ENCODE results near the gene ATP6V0E1.

The ATP6V0E1 gene

DNA sequence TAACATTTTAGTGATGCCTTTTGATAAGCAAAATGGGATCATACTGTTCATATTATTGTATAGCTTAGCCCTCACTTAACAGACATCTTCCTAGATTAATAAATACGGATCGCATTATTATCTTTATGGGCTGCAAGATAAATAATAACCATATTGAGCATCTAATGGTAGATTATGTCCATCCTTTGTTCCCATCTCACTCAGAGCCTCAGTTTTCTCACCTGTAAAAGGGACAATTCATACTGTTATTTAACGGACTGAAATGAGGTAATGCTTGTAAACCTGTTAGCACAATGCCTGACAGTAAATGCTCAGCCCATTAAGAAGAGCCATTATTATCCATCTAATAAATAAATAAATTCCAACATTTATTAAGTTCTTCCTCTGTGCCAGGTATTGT lies 27.3 kb upstream of the ATP6V0E1 start:
- no peak for DNase-seq (ENCODE audit: extremely low read depth in 1 of 2, low read depth in 1 of 2)

DNA sequence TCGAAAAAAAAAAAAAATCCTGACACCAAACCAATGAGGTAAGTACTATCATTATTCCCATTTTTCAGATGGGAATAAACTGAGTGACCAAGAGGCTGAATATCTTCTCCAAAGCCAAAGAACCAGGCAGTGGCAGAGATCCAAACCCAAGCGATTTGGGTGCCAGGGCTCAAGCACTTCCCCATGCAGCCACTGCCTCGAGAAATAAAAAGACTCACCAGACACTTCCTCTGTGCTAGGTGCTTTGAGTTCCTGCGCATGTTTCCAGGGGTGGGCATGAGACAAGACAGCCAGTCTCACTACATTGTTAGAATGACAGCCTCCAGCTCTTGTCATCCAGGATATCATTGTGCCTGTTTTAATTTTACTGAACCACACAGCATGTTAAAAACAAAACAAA lies 26.6 kb upstream of the ATP6V0E1 start:
- DNase-seq (ENCODE audit: extremely low read depth in 1 of 2, low read depth in 1 of 2): no peak

DNA sequence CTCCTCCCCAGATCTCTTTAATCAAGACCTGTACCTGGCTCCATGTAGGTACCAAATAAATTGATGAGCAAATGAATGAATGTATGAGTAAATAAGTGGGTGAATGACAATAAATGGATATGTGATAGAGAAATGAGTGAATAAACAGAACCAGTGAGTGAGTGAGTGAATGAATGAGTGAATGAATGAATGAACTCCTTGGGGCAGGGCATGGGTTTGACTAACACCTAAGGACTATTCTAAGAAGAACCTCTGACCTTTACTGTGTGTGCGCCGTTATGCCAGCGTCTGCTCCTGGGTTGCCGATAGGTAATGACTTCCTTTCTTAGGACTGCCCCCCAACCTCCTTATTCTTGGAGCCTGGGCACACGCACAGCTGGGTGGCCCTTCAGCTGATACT lies 26.1 kb upstream of the ATP6V0E1 start:
- no peak for DNase-seq (ENCODE audit: extremely low read depth in 1 of 2, low read depth in 1 of 2)

DNA sequence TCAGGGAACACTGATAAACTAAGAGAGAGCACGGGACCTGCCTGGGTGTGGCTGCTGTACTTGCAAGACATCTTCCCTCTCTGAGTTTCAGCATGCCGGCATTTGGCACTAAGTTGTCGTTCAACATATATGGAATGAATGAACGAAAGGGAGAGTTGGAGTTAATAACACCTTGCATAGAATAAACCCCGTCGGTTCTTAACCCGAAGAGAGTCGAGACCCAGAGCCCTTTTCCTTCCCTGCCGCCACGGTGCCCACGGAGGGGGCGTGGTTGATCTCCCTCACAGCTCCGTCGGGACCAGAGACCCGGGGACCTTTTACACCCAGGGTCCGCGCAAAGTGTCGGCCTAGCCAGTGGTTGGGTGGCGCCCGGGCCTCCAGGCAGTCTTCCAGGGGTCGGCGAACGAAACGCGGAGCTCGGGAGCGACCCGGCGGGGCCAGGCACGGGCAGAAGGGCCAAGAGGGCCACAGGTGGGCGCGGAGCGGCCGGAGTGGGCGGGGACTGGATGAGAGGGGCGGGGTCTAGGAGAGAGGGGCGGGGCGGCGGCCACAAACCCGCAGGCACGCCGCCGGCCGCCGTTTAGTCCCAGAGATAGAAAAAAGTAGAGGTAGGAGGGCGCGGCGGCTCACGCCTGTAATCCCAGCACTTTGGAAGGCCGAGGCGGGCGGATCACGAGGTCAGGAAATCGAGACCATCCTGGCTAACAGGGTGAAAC lies 25.1 kb upstream of the ATP6V0E1 start:
- DNase-seq (ENCODE audit: extremely low read depth in 1 of 2, low read depth in 1 of 2): peak; percentile 39 to 40

DNA sequence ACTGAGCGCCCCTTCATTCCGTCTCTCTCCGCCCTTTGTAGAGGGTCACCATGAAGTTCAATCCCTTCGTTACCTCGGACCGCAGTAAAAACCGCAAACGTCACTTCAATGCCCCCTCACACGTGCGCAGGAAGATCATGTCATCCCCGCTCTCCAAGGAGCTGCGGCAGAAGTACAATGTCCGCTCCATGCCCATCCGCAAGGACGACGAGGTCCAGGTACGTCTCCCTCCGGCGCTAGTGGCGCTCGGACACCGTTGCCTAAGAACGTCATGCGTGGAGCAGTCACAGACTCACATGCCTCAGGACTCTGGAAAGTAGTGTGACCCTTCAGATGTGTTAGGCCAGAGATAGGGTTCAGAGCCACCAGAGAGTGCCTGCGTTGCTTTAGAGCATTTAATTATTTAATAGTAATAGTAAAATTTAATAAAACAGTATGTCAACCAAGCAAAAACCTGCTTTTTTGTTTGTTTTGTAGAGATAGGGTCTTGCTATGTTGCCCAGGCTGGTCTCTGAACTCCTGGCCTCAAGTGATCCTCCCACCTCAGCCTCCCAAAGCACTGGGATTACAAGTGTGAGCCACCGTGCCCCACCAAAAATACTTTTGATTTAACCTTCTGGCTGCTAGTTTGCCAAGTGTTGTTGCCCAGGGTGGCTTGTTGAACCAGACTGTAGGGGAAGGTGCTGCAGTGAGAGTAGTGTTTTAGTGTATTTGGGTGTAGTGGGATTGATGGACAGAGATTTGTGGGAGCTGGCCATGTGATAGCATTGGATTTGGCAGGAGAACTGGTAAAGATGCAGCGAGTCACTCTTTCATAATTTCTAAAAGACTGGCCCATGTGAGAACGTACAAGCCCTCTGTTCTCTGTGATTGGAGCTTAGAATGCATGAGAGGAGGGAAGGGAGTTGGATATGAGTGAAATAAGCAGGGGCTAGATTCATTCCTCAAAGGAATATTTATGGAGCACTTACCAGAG lies 23.5 kb upstream of the ATP6V0E1 start:
- DNase-seq (ENCODE audit: extremely low read depth in 1 of 2, low read depth in 1 of 2): no peak

DNA sequence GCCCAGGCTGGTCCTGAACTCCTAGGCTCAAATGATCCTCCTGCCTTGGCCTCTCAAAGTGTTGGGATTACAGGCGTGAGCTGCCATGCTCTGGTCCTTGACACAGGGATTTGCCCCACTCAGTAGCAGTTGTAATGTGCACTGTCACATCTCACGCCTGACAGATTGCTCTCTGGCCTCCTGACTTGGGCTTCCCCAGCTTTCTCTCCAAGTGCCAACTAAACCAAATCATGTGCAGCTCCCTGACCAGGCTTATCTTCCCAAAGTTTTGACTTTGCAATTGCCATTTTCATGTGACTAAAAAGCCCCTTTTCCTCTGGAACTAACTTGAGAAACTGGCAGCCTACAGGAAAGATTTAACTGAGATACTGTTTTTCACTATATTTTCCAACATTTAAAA lies 13.7 kb upstream of the ATP6V0E1 start:
- no peak for DNase-seq (ENCODE audit: extremely low read depth in 1 of 2, low read depth in 1 of 2)

DNA sequence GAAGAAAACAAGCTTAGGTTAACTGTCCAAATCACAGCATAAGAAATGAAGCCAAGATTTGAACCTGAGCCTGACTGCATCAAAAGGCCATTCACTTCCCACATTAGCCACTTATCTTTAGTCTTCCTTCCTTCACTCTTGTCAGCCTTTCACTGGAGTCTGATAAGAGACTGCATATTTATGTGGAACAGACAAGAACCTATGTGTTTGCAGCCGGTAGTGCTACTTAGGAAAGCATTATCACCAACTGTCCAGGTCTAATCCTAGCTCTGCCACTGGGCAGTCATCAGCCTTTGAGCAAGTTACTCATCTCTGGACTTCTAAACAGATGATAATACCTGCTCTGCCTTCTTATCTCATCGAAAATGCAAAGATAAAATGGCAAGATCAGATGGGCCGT lies 12.1 kb upstream of the ATP6V0E1 start:
- DNase-seq (ENCODE audit: extremely low read depth in 1 of 2, low read depth in 1 of 2): no peak

DNA sequence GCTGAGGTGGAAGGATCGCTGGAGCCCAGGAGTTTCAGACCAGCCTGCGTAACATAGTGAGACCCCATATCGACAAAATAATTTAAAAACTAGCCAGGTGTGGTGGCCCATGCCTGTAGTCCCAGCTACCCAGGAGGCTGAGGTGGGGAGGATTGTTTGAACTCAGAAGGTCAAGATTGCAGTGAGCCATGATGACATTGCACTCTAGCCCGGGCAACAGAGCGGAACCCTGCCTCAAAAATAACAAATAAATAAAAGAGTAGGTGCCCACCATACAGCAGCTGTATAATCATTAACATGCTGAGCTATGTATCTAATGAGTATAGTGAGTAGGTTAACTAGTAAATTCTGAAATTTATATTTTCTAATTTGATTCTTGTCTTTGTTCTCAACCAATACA lies 11.0 kb upstream of the ATP6V0E1 start:
- DNase-seq (ENCODE audit: extremely low read depth in 1 of 2, low read depth in 1 of 2): no peak

DNA sequence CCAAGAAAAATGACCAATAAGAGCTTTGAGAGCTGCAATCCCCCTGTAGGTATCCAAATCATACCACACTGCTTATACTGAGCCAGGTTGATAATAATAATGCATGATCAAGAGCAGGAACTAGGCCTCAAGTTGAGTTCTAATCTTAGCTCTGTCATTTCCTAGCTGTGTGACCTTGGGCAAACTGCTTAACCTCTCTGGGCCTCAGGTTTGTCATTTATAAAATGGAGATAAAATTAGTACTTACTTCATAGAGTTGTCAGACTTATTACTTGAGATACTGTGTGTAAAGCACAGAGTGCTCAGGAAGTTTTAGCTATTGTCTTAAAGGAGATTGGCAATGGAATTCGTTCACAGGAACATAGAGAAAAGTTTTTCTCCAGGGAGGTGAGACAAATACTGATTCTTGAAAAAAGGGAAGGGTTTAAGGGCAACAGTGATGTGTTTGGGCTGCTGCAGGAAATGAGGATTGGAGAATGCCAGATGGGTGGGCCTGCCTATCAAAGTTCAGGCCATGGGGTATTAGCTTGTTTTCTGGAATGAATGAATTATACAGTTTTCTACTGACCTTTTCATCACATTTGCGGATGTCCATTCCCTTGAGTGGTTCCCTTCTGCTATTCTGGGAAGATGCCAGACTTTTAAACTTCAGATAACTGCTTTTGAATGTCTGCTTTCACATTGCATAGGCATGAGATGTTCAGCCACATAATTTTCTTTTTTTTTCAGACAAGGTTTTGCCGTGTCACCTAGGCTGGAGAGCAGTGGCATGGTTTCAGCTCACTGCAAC lies 10.2 kb upstream of the ATP6V0E1 start:
- no peak for DNase-seq (ENCODE audit: extremely low read depth in 1 of 2, low read depth in 1 of 2)

DNA sequence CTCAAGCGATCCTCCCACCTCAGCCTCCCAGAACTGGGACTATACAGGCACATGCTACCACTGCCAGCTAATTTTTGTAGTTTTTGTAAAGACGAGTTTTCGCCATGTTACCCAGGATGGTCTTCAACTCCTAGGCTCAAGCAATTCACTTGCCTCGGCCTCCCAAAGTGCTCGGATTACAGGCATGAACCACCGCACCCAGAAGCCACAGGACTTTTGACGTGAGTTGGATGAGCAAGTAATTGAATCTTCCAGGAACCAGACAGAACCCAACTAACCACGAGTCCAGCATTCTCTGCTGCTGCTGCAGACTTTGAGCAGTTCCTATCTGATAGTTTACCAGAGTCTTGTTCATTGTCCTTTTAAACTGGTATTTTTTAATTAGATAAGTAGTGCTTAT lies 9.6 kb upstream of the ATP6V0E1 start:
- no peak for DNase-seq (ENCODE audit: extremely low read depth in 1 of 2, low read depth in 1 of 2)

DNA sequence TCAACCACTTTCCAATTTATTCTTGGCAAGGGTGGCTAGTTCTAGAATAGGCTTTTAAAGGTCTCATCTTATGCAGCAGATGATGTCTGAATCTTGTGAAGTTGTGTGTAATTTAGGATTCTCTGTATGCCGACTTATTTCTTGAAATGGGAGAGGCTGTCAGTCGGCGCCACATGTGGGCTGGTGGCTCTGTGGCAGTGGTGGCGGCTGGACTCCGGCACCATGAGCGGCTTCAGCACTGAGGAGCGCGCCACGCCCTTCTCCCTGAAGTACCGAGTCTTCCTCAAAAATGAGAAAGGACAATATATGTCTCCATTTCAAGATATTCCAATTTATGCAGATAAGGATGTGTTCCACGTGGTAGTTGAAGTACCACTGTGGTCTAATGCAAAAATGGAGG lies 8.3 kb upstream of the ATP6V0E1 start:
- no peak for DNase-seq (ENCODE audit: extremely low read depth in 1 of 2, low read depth in 1 of 2)

DNA sequence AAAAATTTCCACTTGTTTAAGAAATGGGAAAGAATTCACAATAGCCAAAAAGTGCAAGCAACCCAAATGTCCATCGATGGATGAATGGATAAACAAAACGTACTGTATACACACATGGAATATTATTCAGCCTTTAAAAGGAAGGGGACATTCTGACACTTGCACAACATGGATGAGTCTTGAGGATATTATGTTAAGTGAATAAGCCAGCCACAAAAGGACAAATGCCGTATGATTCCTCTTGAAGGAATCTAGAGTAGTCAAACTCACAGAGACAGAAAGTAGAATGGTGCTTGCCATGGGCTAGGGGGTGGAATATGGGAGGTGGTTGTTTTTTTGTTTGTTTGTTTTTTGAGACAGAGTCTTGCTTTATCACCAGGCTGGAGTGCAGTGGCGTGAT lies 3.8 kb upstream of the ATP6V0E1 start:
- no peak for DNase-seq (ENCODE audit: extremely low read depth in 1 of 2, low read depth in 1 of 2)

DNA sequence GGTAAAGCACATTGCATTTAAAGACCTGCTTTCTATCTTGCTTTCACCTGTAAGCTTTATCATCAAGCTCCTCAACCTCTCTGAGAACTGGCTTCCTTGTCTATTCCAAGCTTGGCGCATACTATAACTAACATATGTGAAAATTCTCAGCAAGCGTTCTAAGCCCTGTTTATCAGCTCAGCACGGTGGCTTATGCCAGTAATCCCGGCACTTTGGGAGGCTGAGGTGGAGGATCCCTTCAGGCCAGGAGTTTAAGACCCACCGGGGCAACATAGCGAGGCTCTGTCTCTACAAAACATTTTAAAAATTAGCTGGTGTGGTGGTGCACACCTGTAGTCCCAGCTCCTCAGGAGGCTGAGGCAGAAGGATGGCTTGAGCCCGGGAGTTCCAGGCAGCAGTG lies 1.6 kb upstream of the ATP6V0E1 start:
- DNase-seq (ENCODE audit: extremely low read depth in 1 of 2, low read depth in 1 of 2): no peak

DNA sequence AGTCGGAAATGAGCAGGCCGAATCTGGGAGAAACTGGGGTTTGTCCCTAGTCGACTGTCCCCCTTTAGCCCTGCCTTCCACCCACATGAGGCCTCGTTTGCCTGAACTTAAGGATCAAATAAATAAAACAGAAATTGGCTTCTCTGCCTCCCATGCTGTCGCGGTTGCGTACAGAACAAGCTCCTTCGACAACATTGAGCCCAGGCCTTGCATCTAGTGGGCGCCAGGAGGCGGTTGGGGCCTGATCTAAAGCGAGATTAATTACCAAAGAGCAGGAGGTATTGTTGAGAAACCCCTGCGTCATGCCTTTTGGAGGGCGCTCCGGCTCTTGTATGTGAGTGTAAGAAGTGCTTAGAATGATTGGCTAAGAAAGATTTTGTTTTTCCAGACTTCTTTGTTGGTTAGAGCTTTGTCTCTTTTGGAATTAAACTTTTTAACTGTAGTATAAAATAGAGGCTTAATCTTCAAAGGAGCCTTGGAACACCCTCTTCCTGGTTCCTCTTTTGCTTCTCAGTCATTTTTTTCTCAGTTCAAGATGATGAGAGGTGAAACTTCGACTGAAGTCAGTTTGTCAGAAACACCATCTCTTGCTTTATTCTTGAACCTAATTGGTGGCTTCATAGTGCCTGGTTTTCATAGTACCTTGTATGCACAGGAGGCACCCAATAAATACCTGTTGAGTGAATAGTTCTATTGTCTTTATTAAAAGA lies 828 bp downstream of the ATP6V0E1 start:
- DNase-seq (ENCODE audit: extremely low read depth in 1 of 2, low read depth in 1 of 2): peak; percentile 39 to 74

DNA sequence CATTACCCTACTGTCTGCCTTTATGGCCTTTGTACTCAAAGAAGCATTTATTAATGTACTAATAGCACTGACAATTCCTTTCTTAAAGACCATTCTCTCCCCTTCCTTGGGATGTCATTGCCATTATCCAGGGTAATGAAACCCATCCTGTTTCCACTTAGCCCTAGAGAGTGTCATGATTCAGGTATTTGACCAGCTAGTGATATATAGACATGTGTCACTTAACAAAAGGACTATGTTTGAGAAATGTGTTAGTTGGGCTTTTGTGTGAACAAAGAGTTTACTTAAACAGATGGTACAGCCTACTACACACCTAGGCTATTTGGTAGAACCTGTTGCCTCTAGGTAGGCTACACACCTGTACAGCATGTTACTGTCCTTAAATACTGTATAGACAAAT lies 2.0 kb downstream of the ATP6V0E1 start:
- no peak for DNase-seq (ENCODE audit: extremely low read depth in 1 of 2, low read depth in 1 of 2)

DNA sequence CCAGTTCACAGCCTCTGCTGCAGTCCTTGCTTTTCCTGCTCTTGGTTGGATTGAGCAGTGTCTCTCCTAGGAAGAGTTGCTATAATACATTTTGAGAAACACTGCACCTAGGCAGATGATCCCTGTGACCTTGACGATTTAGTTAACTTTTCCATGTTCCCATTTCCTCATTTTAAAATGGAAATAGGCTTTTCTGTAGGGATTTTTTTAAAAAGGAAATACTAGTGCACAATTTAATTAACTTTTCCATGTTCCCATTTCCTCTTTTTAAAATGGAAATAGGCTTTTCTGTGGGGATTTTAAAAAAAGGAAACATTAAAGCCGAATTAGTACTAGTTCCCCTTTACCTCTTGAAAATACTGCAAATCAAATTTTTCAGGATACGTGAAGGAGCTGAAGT lies 4.7 kb downstream of the ATP6V0E1 start:
- no peak for DNase-seq (ENCODE audit: extremely low read depth in 1 of 2, low read depth in 1 of 2)

DNA sequence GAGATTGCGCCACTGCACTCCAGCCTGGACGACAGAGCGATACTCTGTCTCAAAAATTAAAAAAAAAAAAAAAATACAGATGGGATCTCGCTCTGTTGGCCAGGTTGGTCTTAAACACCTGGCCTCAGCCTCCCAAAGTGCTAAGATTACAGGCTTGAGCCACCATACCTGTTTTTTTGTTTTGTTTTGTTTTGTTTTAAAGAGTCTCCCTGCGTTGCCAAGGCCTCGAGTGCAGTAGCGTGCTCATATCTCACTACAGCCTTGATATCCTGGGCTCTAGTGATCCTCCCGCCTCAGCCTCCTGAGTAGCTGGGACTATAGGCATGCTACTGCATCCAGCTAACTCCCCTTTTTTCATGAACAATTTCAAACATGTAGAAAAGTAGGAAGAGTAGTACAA lies 7.2 kb downstream of the ATP6V0E1 start:
- DNase-seq (ENCODE audit: extremely low read depth in 1 of 2, low read depth in 1 of 2): no peak

DNA sequence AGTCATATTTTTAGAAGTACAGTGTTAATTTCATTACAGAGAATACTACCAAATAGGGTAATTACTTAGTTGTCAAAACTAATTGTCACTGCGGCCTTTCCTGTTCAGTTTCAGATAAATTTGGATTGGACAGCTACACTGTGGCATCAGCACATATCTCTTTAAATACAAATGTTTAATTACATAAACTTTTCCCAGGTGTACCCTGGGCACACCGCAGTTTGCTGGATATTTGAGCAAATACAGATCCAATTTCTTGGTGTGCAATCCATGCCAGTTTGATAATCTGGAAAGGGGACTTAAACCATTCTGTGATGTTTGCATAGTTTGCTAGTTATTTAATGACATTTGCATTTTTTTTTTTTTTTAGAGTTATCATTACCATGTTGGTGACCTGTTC lies 10.8 kb downstream of the ATP6V0E1 start:
- DNase-seq (ENCODE audit: extremely low read depth in 1 of 2, low read depth in 1 of 2): no peak

DNA sequence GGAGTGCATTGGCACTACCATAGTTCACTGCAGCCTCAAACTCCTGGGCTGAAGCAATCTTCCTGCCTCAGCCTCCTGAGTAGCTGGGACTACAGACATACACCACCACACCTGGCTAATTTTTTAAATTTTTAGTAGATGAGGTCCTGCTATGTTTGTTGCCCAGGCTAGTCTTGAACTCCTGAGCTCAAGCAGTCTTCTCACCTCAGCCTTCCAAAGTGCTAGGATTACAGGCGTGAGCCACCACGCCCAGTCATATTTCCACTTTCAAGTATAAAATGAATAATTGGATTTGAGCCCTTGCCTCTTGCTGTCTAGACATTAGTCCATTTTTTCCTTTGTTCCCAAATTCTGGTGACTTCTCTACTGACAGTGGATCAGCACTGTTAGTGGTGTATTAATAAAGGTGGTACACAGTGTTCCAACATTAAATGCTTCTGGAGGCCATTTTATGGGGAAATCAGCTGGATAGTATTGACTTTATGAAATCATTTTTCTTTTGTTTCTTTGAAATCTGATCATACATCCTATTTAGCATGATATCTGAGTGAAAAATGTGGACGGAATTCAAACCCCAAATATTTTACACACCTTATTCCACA lies 15.9 kb downstream of the ATP6V0E1 start:
- no peak for DNase-seq (ENCODE audit: extremely low read depth in 1 of 2, low read depth in 1 of 2)

DNA sequence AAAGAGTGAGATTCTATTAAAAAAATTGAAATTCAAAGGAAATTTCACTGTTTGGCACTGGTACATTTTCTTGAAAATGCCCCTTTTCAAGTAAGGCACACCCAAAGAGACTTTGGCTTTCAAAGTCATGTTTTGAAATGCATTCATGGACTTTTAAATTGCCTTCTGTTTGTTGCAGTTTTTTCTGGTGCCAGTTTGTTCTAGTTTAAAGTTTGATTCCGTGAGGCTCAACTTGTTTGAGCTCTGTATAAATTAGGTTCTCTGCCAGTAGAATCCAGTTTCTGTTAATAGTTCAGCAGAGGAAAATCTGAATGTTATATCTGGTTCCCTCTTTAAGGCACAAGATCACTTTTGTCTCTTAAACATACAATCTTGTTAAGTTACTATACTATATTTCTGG lies 16.4 kb downstream of the ATP6V0E1 start:
- no peak for DNase-seq (ENCODE audit: extremely low read depth in 1 of 2, low read depth in 1 of 2)
